ENCODE results near the gene GABBR2. TPM values are rescaled to one million over a fixed set of nuclear protein-coding genes. Genes with fewer than 3 reads are reported as not detected.

Gene GABBR2
- total RNA-seq, 1 donor from 2014 or later = 0.24 TPM

- Histone ChIP-seq H3K4me3 (no peak overlapping the region), H3K4me1 (peaks cover 18% of the 10 kb centered on the region), H3K9me3 (no peaks in the 10 kb centered on the region), H3K36me3 (no peaks in the 10 kb centered on the region), H3K27ac (no peak overlapping the region), H3K27me3 (ENCODE audit: low read depth) (no peaks in the 10 kb centered on the region)
- intact Hi-C loops (cut with DNase I) = no loop called here
- DNase-seq = no peak
- TF ChIP-seq CTCF (IDR thresholded peaks at IDR 0.05) = no peak
- ATAC-seq = peak; percentile 59 to 65
These were observed 279.1 kb downstream of the GABBR2 start for GRCh38 chr9:98429613-98430012.

- DNase-seq (no peak), ATAC-seq (no peak)
- Histone ChIP-seq H3K27ac (no peak overlapping the region), H3K9me3 (no peaks in the 10 kb centered on the region), H3K4me3 (no peak overlapping the region), H3K27me3 (ENCODE audit: low read depth) (no peaks in the 10 kb centered on the region), H3K36me3 (no peaks in the 10 kb centered on the region), H3K4me1 (peaks cover 18% of the 10 kb centered on the region)
- intact Hi-C loops (cut with DNase I) = no loop called here
- TF ChIP-seq CTCF (IDR thresholded peaks at IDR 0.05) = no peak
These were observed 280.3 kb downstream of the GABBR2 start for GRCh38 chr9:98428454-98428853.

- no peak for TF ChIP-seq CTCF (IDR thresholded peaks at IDR 0.05)
- H3K36me3 ChIP-seq = no peaks in the 10 kb centered on the region
- peaks cover 18% of the 10 kb centered on the region for H3K4me1 ChIP-seq
- H3K27ac ChIP-seq = no peak overlapping the region
- H3K4me3 ChIP-seq = no peak overlapping the region
- no peak for ATAC-seq
- no peaks in the 10 kb centered on the region for H3K9me3 ChIP-seq
- no peaks in the 10 kb centered on the region for H3K27me3 ChIP-seq (ENCODE audit: low read depth)
- intact Hi-C loops (cut with DNase I) = no loop called here
- no peak for DNase-seq
These were observed 281.2 kb downstream of the GABBR2 start for GRCh38 chr9:98427491-98427890.

GRCh38 chr9:98425079-98425478 is 283.7 kb downstream of the GABBR2 start:
- H3K4me3 ChIP-seq = no peak overlapping the region
- no peaks in the 10 kb centered on the region for H3K9me3 ChIP-seq
- DNase-seq = no peak
- peaks cover 7% of the 10 kb centered on the region for H3K4me1 ChIP-seq
- ATAC-seq = no peak
- H3K36me3 ChIP-seq = no peaks in the 10 kb centered on the region
- intact Hi-C loops (cut with DNase I) = no loop called here
- TF ChIP-seq CTCF (IDR thresholded peaks at IDR 0.05) = no peak
- no peak overlapping the region for H3K27ac ChIP-seq
- H3K27me3 ChIP-seq (ENCODE audit: low read depth) = no peaks in the 10 kb centered on the region

- no peaks in the 10 kb centered on the region for H3K4me1 ChIP-seq
- H3K9me3 ChIP-seq = no peaks in the 10 kb centered on the region
- H3K36me3 ChIP-seq = no peaks in the 10 kb centered on the region
- no peak overlapping the region for H3K4me3 ChIP-seq
- no peak overlapping the region for H3K27ac ChIP-seq
- no peak for DNase-seq
- intact Hi-C loops (cut with DNase I) = no loop called here
- no peak for ATAC-seq
- TF ChIP-seq CTCF (IDR thresholded peaks at IDR 0.05) = no peak
- no peaks in the 10 kb centered on the region for H3K27me3 ChIP-seq (ENCODE audit: low read depth)
These were observed 289.5 kb downstream of the GABBR2 start for GRCh38 chr9:98419260-98419603.

Measured in lower lobe of right lung (tissue), 2 donors.